Activated CD8-positive, alpha-beta T cell treated with anti-CD3 and anti-CD28 coated beads for 36 hours (primary cell): ENCODE data around the gene DDX51. TPM values are rescaled to one million over a fixed set of nuclear protein-coding genes. Genes with fewer than 3 reads are reported as not detected.

ENCODE experiments used
- ATAC-seq: fragments of 200-7000 bp; cut with Tn5 transposase; one replicate; pipeline ENCODE4 v1.10.0; 2021; ENCODE audit warnings: mild to moderate bottlenecking, moderate library complexity
- CTCF ChIA-PET: fragments of 350-600 bp; sonication (Branson Sonifier 250); formaldehyde crosslinking; loops from one replicate; lab custom pipeline; 2021; ENCODE audit warnings: antibody characterized with exemption; lab: Charles Lee
- POLR2A ChIA-PET: fragments of 350-600 bp; sonication (Branson Sonifier 250); formaldehyde crosslinking; loops from one replicate; lab custom pipeline; 2021; ENCODE audit warnings: antibody characterized with exemption; lab: Charles Lee
- DNase-seq: peaks from one replicate; pipeline ENCODE4 v3.0.0-alpha.2; 2020
- H3K27ac Mint-ChIP-seq: one replicate; pipeline ENCODE4 v1.8.0; 2021; ENCODE audit warnings: mild to moderate bottlenecking, mixed read lengths
- H3K27me3 Mint-ChIP-seq: one replicate; pipeline ENCODE4 v1.8.0; 2021; ENCODE audit warnings: mixed read lengths
- H3K36me3 Mint-ChIP-seq: one replicate; pipeline ENCODE4 v1.8.0; 2021; ENCODE audit warnings: low read depth, mixed read lengths
- H3K4me1 Mint-ChIP-seq: one replicate; pipeline ENCODE4 v1.8.0; 2021; ENCODE audit warnings: low read depth, mixed read lengths
- H3K4me3 Mint-ChIP-seq: one replicate; pipeline ENCODE4 v1.8.0; 2021; ENCODE audit warnings: mild to moderate bottlenecking, moderate library complexity, mixed read lengths
- H3K9me3 Mint-ChIP-seq: one replicate; pipeline ENCODE4 v1.8.0; 2021; ENCODE audit warnings: mixed read lengths
- intact Hi-C: fragments of 100-400 bp; cut with micrococcal nuclease; formaldehyde crosslinking; loops from one replicate; pipeline ENCODE4 v1.10.0; 2022
- total RNA-seq, 2 experiments: library from RNA; stranded (reverse); gene quantifications; one replicate each; pipeline ENCODE4 v1.2.3, GENCODE V29; 2021
- TF ChIP-seq, protein P1 (sequence below): fragments of 200-600 bp; IDR thresholded peaks from one replicate; pipeline ENCODE4 v1.8.0; 2022; ENCODE audit warnings: antibody characterized with exemption, mild to moderate bottlenecking

The DDX51 gene
- total RNA-seq, 2 experiments from 2014 or later, result 24.1 to 25.5 TPM

DNA sequence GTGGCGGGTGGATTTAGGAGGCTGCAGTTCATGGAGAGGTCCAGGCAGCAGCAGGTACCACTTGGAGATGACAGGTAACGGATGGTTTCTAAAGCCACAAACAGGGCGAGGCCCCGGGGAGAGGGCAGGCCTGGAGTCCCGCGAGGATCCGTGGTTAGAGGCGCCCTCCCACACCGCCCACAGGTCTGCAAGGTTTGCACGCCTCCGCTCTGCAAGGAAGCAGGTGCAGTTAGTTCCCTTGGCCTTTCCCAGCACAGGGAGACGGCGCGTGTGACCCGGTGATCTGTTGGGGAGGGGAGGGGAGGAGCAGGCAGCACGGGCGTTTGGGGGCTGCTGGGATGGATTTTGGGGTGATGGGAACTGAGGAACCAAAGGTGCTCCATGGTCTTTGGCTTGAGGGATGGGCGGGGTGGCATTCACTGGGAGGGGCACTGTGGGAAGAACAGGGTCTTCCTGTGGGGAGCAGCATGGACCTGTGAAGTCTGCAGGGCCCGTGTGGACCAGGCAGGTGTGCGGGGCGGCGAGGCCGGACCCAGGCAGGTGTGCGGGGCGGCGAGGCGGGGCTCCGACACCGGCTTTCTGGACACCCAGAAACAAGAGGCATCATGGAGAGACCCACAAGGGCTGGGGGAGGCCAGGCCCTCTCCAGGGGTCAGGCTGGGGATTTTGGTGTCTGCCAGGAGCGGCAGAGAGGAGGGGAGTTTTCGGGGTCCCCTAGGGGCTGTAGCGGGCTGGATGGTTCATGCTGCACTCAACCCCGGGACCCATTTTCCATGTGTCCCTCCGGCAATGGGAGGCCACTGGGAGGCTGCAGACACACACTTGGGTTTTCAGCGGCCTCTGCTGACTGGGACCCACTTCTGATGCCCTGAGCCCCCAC is 29.3 kb upstream of the DDX51 start:
- H3K27me3 Mint-ChIP-seq, result peaks cover 11% of the 10 kb centered on the region
- no peak overlapping the region for H3K4me3 Mint-ChIP-seq
- TF ChIP-seq, protein P1, sequence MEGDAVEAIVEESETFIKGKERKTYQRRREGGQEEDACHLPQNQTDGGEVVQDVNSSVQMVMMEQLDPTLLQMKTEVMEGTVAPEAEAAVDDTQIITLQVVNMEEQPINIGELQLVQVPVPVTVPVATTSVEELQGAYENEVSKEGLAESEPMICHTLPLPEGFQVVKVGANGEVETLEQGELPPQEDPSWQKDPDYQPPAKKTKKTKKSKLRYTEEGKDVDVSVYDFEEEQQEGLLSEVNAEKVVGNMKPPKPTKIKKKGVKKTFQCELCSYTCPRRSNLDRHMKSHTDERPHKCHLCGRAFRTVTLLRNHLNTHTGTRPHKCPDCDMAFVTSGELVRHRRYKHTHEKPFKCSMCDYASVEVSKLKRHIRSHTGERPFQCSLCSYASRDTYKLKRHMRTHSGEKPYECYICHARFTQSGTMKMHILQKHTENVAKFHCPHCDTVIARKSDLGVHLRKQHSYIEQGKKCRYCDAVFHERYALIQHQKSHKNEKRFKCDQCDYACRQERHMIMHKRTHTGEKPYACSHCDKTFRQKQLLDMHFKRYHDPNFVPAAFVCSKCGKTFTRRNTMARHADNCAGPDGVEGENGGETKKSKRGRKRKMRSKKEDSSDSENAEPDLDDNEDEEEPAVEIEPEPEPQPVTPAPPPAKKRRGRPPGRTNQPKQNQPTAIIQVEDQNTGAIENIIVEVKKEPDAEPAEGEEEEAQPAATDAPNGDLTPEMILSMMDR, result no peak
- H3K4me1 Mint-ChIP-seq, result peaks cover 14% of the 10 kb centered on the region
- H3K36me3 Mint-ChIP-seq, result no peaks in the 10 kb centered on the region
- no peak for DNase-seq
- H3K9me3 Mint-ChIP-seq, result no peaks in the 10 kb centered on the region
- no peak overlapping the region for H3K27ac Mint-ChIP-seq
- POLR2A ChIA-PET, result interaction anchor here (1.4 kb wide), 1 partner anchor 16 kb away, joined by 3 read pairs; no protein-coding TSS in a partner anchor
- no peak for ATAC-seq
- intact Hi-C loops, result no loop called here
- CTCF ChIA-PET, result no interaction called here

GRCh38 chr12:132172619-132173018 is 28.5 kb upstream of the DDX51 start:
- POLR2A ChIA-PET, result interaction anchor here (1.4 kb wide), 1 partner anchor 17 kb away, joined by 3 read pairs; no protein-coding TSS in a partner anchor
- Mint-ChIP-seq H3K27me3 (peaks cover 11% of the 10 kb centered on the region), H3K4me3 (no peak overlapping the region), H3K36me3 (no peaks in the 10 kb centered on the region), H3K4me1 (peaks cover 14% of the 10 kb centered on the region), H3K9me3 (no peaks in the 10 kb centered on the region), H3K27ac (no peak overlapping the region)
- TF ChIP-seq, protein P1, result no peak
- intact Hi-C loops, result no loop called here
- ATAC-seq (no peak), DNase-seq (no peak)
- CTCF ChIA-PET, result no interaction called here

DNA sequence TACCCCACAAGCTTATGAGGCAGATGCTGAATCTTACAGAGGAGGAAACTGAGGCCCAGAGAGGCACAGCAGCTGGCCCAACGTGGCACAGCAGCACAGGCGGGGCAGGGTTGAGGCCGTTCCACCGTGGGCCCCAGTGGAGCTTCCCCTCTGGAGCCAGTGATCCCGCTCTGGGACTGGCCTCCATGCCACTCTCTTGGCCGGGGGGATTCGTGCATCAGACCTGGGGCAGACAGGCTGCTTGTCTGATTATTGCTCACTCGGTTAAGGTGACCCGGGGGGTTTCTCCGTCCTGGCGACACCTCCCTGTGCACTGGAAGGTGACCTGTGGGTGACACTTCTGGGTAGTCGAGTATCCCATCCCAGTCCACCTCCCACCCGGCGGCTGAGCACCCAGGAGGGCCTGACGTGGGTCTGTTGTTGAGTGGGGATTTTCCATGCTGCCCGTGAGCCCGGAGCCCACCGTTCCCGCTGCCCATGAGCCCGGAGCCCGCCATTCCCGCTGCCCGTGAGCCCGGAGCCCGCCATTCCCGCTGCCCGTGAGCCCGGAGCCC is 27.9 kb upstream of the DDX51 start:
- POLR2A ChIA-PET, result interaction anchor here (0.5 to 1.4 kb wide), 3 partner anchors 13 to 272 kb away, joined by 3 read pairs; no protein-coding TSS in a partner anchor
- peaks cover 11% of the 10 kb centered on the region for H3K27me3 Mint-ChIP-seq

DNA sequence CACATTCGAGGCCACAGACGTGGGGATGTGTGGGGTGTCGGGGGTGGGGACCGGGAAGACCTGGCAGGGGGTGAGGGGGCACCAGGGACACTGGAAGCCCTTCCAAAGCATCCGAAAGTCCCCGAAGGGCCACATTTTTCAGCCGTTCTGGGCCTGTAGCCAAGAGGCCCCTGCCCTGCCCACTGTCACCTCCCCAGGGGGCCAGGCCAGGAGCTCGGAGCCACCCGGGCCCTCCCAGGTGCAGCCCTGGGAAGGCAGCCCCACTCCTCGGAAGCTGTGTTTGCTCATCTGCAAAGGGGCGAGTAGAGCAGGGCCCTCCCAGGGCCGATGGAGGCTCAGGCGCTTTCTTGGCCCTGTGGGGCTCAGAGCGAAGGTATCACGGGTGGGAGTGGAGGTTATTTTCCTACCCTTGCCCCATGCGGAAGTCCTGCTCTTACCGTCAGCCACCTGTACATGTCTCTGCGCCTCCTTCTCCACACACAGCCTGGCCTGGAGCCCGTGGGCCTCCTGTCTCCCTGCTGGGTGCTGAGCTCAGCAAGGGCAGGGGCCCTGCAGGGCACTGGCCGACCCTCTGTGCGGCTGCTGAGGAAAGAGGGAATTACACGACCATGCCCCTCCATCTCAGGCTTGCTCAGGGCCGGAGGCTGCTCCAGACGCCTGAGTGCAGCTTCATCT is 27.3 kb upstream of the DDX51 start:
- no peak for DNase-seq

More for the DNA sequence above, 27.9 kb upstream of the DDX51 start:
- intact Hi-C loops, result no loop called here
- CTCF ChIA-PET, result no interaction called here
- ATAC-seq (no peak), DNase-seq (no peak)
- H3K36me3 Mint-ChIP-seq, result no peaks in the 10 kb centered on the region
- H3K4me1 Mint-ChIP-seq, result peaks cover 16% of the 10 kb centered on the region
- H3K4me3 Mint-ChIP-seq, result no peak overlapping the region
- no peak overlapping the region for H3K27ac Mint-ChIP-seq
- no peaks in the 10 kb centered on the region for H3K9me3 Mint-ChIP-seq
- TF ChIP-seq, protein P1, result no peak

More for the DNA sequence above, 27.3 kb upstream of the DDX51 start:
- Mint-ChIP-seq H3K4me3 (no peak overlapping the region), H3K36me3 (no peaks in the 10 kb centered on the region), H3K9me3 (peaks cover 2% of the 10 kb centered on the region), H3K27ac (no peak overlapping the region), H3K4me1 (peaks cover 16% of the 10 kb centered on the region), H3K27me3 (peaks cover 11% of the 10 kb centered on the region)
- no peak for ATAC-seq
- POLR2A ChIA-PET, result interaction anchor here (1.0 kb wide), 1 partner anchor 13 kb away, joined by 3 read pairs; no protein-coding TSS in a partner anchor
- intact Hi-C loops, result no loop called here
- CTCF ChIA-PET, result no interaction called here
- TF ChIP-seq, protein P1, result no peak
